Ishikawa (cell line): ENCODE results near the gene MYNN.

Experiments used
- CEBPB ChIP-seq: IDR thresholded peaks from 2 replicates; pipeline ENCODE4 v1.6.1; 2012
- CREB1 ChIP-seq: IDR thresholded peaks from 2 replicates; pipeline ENCODE4 v1.6.1; 2012; ENCODE audit warnings: low read depth
- EGR1 ChIP-seq: IDR thresholded peaks from 2 replicates; pipeline ENCODE4 v1.6.1; 2012
- EP300 ChIP-seq: IDR thresholded peaks from 2 replicates; pipeline ENCODE4 v1.6.1; 2012; ENCODE audit warnings: borderline replicate concordance
- MAX ChIP-seq: IDR thresholded peaks from 2 replicates; pipeline ENCODE4 v1.6.1; 2012
- RAD21 ChIP-seq: IDR thresholded peaks from 2 replicates; pipeline ENCODE4 v1.6.1; 2012; ENCODE audit warnings: low read depth
- REST ChIP-seq: IDR thresholded peaks from 2 replicates; pipeline ENCODE4 v1.6.1; 2012; ENCODE audit warnings: low read depth, mild to moderate bottlenecking
- TAF1 ChIP-seq: IDR thresholded peaks from 2 replicates; pipeline ENCODE4 v1.6.1; 2012; ENCODE audit warnings: low read depth, mild to moderate bottlenecking
- ZBTB7A ChIP-seq: IDR thresholded peaks from 2 replicates; pipeline ENCODE4 v1.6.1; 2012; ENCODE audit warnings: low read depth

- TF ChIP-seq CREB1 (no peak), REST (no peak), EP300 (no peak), CEBPB (no peak), TAF1 (no peak), MAX (no peak), EGR1 (no peak), ZBTB7A (no peak), RAD21 (no peak)
Observed at GRCh38 chr3:169755488-169755887, 17.7 kb upstream of the MYNN start.
